Breast epithelium (tissue), 3 donors: ENCODE results near the gene CENPP.

Source experiments
- POLR2A ChIP-seq: fragments of 450-650 bp; IDR thresholded peaks from one replicate; pipeline ENCODE4 v1.6.1; 2016; ENCODE audit warnings: antibody characterized with exemption, mild to moderate bottlenecking, moderate library complexity
- POLR2AphosphoS5 ChIP-seq, 3 donors: sonication (generic); formaldehyde crosslinking; IDR thresholded peaks; one replicate each; pipeline ENCODE4 v1.6.1; 2017; ENCODE audit warnings: antibody characterized with exemption in 3 of 3
- TF ChIP-seq, protein P1 (sequence below), 3 donors: fragments of 450-650 bp; IDR thresholded peaks; one replicate each; pipeline ENCODE4 v1.5.1; 2016 to 2017; ENCODE audit warnings: antibody characterized with exemption in 3 of 3, mild to moderate bottlenecking in 3 of 3, moderate library complexity in 3 of 3

DNA sequence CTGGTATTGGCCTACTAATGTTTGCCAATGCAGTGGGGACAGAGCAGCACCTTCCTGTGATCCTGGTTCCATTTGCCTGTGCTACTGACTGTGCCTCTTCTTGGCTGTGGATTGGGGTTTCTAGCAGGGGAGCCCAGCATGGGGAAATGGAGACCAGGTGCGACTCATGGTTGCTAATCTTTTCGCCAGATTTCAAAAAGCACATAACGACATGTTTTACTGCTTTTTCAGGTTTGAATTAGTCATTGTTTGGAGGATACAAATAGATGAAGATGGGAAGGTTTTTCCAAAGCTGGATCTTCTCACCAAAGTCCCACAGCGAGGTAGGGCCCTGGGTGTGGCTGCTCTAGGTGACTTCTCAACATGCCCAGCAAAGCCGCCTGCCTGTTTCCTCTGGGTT, 286.5 kb downstream of the CENPP start:
- TF ChIP-seq POLR2A (no peak), POLR2AphosphoS5 (IDR thresholded peaks at IDR 0.05) (no peak)
- TF ChIP-seq, protein P1, sequence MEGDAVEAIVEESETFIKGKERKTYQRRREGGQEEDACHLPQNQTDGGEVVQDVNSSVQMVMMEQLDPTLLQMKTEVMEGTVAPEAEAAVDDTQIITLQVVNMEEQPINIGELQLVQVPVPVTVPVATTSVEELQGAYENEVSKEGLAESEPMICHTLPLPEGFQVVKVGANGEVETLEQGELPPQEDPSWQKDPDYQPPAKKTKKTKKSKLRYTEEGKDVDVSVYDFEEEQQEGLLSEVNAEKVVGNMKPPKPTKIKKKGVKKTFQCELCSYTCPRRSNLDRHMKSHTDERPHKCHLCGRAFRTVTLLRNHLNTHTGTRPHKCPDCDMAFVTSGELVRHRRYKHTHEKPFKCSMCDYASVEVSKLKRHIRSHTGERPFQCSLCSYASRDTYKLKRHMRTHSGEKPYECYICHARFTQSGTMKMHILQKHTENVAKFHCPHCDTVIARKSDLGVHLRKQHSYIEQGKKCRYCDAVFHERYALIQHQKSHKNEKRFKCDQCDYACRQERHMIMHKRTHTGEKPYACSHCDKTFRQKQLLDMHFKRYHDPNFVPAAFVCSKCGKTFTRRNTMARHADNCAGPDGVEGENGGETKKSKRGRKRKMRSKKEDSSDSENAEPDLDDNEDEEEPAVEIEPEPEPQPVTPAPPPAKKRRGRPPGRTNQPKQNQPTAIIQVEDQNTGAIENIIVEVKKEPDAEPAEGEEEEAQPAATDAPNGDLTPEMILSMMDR (IDR thresholded peaks at IDR 0.05), result no peak
